Inflammatory macrophage (primary cell): Measurements from ENCODE around the gene KCNT2.
"Not testable (repeated sequence)": the region's sequence is repeated elsewhere in the genome, so short reads cannot be mapped to it uniquely, and the experiment has no call there.

ENCODE experiments used
- DNase-seq, 2 donors: peaks; one replicate each; pipeline ENCODE4 v3.0.0-alpha.2; 2020 to 2022

The KCNT2 gene

GRCh38 chr1:196510451-196510850 is 97.8 kb downstream of the KCNT2 start:
- DNase-seq: no peak

GRCh38 chr1:196504224-196504623 is 104.0 kb downstream of the KCNT2 start:
- DNase-seq: not testable (repeated sequence)

GRCh38 chr1:196502437-196502836 is 105.8 kb downstream of the KCNT2 start:
- no peak for DNase-seq

GRCh38 chr1:196501760-196502428 is 106.3 kb downstream of the KCNT2 start:
- no peak for DNase-seq

GRCh38 chr1:196497817-196498216 is 110.4 kb downstream of the KCNT2 start:
- DNase-seq: no peak

- DNase-seq: no peak
Measured at GRCh38 chr1:196494766-196495165, 113.5 kb downstream of the KCNT2 start.

GRCh38 chr1:196493881-196494280 is 114.4 kb downstream of the KCNT2 start:
- no peak for DNase-seq

GRCh38 chr1:196488579-196488978 is 119.7 kb downstream of the KCNT2 start:
- DNase-seq: no peak

- no peak for DNase-seq
Measured at GRCh38 chr1:196486346-196486745, 121.9 kb downstream of the KCNT2 start.

- no peak for DNase-seq
Measured at GRCh38 chr1:196481616-196482015, 126.6 kb downstream of the KCNT2 start.

GRCh38 chr1:196477262-196477661 is 131.0 kb downstream of the KCNT2 start:
- no peak for DNase-seq

- no peak for DNase-seq
Measured at GRCh38 chr1:196467230-196467925, 140.9 kb downstream of the KCNT2 start.

- no peak for DNase-seq
Measured at GRCh38 chr1:196466654-196467053, 141.6 kb downstream of the KCNT2 start.

- DNase-seq: no peak
Measured at GRCh38 chr1:196466166-196466565, 142.1 kb downstream of the KCNT2 start.

GRCh38 chr1:196464480-196464941 is 143.7 kb downstream of the KCNT2 start:
- DNase-seq: no peak

GRCh38 chr1:196462086-196462485 is 146.2 kb downstream of the KCNT2 start:
- no peak for DNase-seq

GRCh38 chr1:196461521-196461920 is 146.7 kb downstream of the KCNT2 start:
- no peak for DNase-seq

- no peak for DNase-seq
Measured at GRCh38 chr1:196459383-196459782, 148.9 kb downstream of the KCNT2 start.

GRCh38 chr1:196454792-196455191 is 153.4 kb downstream of the KCNT2 start:
- DNase-seq: no peak

GRCh38 chr1:196451103-196451502 is 157.1 kb downstream of the KCNT2 start:
- no peak for DNase-seq

GRCh38 chr1:196450143-196451095 is 157.8 kb downstream of the KCNT2 start:
- no peak for DNase-seq

GRCh38 chr1:196449460-196449859 is 158.8 kb downstream of the KCNT2 start:
- DNase-seq: no peak

- DNase-seq: no peak
Measured at GRCh38 chr1:196445775-196446174, 162.5 kb downstream of the KCNT2 start.
